ENCODE data around the gene CYFIP1. TPM values are rescaled to one million over a fixed set of nuclear protein-coding genes. Genes with fewer than 3 reads are reported as not detected.

The CYFIP1 gene
- total and polyA plus RNA-seq, 2 of the 13 experiments (the other 11 are each of a cell fraction or from before 2014, with no cell fraction given): 38.1 to 58.3 TPM

DNA sequence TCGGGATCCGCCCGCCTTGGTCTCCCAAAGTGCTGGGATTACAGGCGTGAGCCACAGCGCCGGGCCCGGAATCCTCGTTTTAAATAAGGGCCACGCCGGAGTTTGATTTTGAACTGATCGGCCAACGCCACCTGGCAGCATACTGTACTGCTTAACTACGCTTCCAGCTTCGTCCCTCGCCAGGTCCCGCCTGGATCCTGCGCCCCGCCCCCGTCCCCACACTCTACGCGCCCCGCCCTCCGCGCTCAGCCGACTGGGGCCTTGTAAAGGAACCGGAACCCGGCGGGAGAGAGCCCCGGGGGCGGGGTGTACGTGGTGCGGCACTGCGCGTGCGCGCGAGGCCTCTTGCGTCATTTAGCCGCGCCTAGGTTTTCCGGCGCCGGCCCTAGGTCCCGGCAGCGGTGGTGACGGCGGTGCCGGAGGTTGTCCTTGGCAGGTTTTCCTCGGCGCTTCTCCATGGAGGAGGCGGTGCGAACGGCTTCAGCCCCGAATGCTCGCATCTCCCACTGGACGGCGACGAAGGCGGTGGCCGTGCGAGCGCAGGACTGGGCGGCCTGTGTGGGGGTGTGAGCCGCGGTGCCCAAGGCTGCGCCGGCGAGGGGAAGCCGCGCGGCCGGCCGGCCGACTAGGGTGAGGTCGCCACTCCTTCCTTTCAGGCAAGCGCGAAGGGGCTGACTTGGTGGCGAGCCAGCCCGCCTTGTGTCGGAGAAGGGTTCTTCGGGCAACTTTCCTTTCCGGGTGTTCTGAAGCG, 141.7 kb downstream of the CYFIP1 start, which contains the start of gene NIPA2 (continued):
- TF ChIP-seq BRD4 (CRISPR knock-in tag; IDR thresholded peaks at IDR 0.05) (no peak), SSRP1 (CRISPR knock-in tag; IDR thresholded peaks at IDR 0.05) (no peak), ZNF563 (CRISPR knock-in tag; IDR thresholded peaks at IDR 0.05) (peak; percentile 86), ZNF577 (CRISPR knock-in tag; IDR thresholded peaks at IDR 0.05; ENCODE audit: borderline replicate concordance, low read depth) (no peak), GPN1 (CRISPR knock-in tag; IDR thresholded peaks at IDR 0.05; ENCODE audit: borderline replicate concordance) (no peak), CREM (IDR thresholded peaks at IDR 0.05) (peak; percentile 93), CREM (CRISPR knock-in tag; IDR thresholded peaks at IDR 0.05) (peak; percentile 66; the same call in 1 of the 2 replicates), NFE2L1 (CRISPR knock-in tag; IDR thresholded peaks at IDR 0.05; ENCODE audit: borderline replicate concordance) (no peak), ZNF792 (CRISPR knock-in tag; IDR thresholded peaks at IDR 0.05) (0 out of 2 replicates have a peak, but pooled peaks have one; percentile 26), PATZ1 (CRISPR knock-in tag; IDR thresholded peaks at IDR 0.05) (peak; percentile 80), PHF5A (CRISPR knock-in tag; IDR thresholded peaks at IDR 0.05; ENCODE audit: low read depth, unreplicated experiment) (no peak), NFRKB (IDR thresholded peaks at IDR 0.05) (no peak), ZNF343 (CRISPR knock-in tag; IDR thresholded peaks at IDR 0.05) (no peak), HNF4A (CRISPR knock-in tag; IDR thresholded peaks at IDR 0.05) (no peak), MNT (IDR thresholded peaks at IDR 0.05) (no peak; the same call in 1 of the 2 replicates), FOXA3 (CRISPR knock-in tag; IDR thresholded peaks at IDR 0.05) (no peak; the same call in 1 of the 2 replicates), ZNF800 (CRISPR knock-in tag; IDR thresholded peaks at IDR 0.05) (no peak), CHD4 (IDR thresholded peaks at IDR 0.05; ENCODE audit: borderline replicate concordance, low read length) (peak; percentile 39; the same call in 1 of the 2 replicates), AGO2 (optimal IDR thresholded peaks at IDR 0.05; ENCODE audit: low read depth, low read length) (peak; percentile 86), ARID2 (CRISPR knock-in tag; IDR thresholded peaks at IDR 0.05; ENCODE audit: borderline replicate concordance) (0 out of 2 replicates have a peak, but pooled peaks have one; percentile 24)
- TF ChIP-seq, protein P1, sequence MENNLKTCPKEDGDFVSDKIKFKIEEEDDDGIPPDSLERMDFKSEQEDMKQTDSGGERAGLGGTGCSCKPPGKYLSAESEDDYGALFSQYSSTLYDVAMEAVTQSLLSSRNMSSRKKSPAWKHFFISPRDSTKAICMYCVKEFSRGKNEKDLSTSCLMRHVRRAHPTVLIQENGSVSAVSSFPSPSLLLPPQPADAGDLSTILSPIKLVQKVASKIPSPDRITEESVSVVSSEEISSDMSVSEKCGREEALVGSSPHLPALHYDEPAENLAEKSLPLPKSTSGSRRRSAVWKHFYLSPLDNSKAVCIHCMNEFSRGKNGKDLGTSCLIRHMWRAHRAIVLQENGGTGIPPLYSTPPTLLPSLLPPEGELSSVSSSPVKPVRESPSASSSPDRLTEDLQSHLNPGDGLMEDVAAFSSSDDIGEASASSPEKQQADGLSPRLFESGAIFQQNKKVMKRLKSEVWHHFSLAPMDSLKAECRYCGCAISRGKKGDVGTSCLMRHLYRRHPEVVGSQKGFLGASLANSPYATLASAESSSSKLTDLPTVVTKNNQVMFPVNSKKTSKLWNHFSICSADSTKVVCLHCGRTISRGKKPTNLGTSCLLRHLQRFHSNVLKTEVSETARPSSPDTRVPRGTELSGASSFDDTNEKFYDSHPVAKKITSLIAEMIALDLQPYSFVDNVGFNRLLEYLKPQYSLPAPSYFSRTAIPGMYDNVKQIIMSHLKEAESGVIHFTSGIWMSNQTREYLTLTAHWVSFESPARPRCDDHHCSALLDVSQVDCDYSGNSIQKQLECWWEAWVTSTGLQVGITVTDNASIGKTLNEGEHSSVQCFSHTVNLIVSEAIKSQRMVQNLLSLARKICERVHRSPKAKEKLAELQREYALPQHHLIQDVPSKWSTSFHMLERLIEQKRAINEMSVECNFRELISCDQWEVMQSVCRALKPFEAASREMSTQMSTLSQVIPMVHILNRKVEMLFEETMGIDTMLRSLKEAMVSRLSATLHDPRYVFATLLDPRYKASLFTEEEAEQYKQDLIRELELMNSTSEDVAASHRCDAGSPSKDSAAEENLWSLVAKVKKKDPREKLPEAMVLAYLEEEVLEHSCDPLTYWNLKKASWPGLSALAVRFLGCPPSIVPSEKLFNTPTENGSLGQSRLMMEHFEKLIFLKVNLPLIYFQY (CRISPR knock-in tag; IDR thresholded peaks at IDR 0.05; ENCODE audit: borderline replicate concordance): 0 out of 2 replicates have a peak, but pooled peaks have one; percentile 39
